ENCODE results near the gene LRMDA. TPM values are rescaled to one million over a fixed set of nuclear protein-coding genes. Genes with fewer than 3 reads are reported as not detected.

LRMDA gene
- total and polyA plus RNA-seq, 2 of the 13 experiments (the other 11 are each of a cell fraction or from before 2014, with no cell fraction given): 13.4 to 22.0 TPM

DNA sequence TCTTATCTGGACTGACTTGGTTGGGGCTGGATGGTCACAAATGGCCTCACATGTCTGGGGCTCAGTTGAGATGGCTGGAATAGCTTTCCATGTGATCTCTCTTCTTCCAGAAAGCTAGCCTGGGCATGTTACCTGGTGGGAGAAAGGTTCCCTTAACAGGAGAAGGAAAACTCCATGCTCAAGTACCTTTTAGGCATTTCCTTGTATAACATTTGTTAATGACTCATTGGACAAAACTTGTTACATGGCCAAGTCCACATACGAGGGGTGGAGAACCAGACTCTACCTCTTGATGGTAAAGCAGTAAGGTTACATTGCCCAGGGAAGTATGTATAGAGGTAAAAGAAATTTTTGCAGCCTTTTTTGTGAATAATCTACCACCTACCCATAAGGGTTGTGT lies 826.4 kb downstream of the LRMDA start:
- ChIA-PET POLR2A (no interaction called here), CTCF (ENCODE audit: low intra/inter-chr PET ratio, low total read pairs) (no interaction called here)
- H3K4me2 ChIP-seq (ENCODE audit: low read depth, low read length): no peak overlapping the region
- no peak overlapping the region for H3K9ac ChIP-seq (ENCODE audit: insufficient read depth, low read depth, low read length)
- in situ Hi-C loops (cut with HindIII; ENCODE audit: extremely low pct_ligation_motif_present, low pct_unique_long_range_greater_than_20kb): no loop called here
- intact Hi-C loops (cut with micrococcal nuclease; ENCODE audit: unreplicated experiment): no loop called here
- H3K27ac ChIP-seq (ENCODE audit: extremely low read length, insufficient read depth, low read length): no peak overlapping the region
- H3K27me3 ChIP-seq (ENCODE audit: control insufficient read depth in 1 of 2, insufficient read depth in 2 of 2, low read length in 2 of 2): no peaks in the 10 kb centered on the region
- H4K20me1 ChIP-seq (ENCODE audit: insufficient read depth, low read length): no peaks in the 10 kb centered on the region
- no peak overlapping the region for H2AFZ ChIP-seq (ENCODE audit: low read length)
- TF ChIP-seq, protein P1, sequence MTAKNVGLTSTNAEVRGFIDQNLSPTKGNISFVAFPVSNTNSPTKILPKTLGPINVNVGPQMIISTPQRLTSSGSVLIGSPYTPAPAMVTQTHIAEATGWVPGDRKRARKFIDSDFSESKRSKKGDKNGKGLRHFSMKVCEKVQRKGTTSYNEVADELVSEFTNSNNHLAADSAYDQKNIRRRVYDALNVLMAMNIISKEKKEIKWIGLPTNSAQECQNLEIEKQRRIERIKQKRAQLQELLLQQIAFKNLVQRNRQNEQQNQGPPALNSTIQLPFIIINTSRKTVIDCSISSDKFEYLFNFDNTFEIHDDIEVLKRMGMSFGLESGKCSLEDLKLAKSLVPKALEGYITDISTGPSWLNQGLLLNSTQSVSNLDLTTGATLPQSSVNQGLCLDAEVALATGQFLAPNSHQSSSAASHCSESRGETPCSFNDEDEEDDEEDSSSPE (CRISPR knock-in tag; IDR thresholded peaks at IDR 0.05): no peak
- TF ChIP-seq, protein P2, sequence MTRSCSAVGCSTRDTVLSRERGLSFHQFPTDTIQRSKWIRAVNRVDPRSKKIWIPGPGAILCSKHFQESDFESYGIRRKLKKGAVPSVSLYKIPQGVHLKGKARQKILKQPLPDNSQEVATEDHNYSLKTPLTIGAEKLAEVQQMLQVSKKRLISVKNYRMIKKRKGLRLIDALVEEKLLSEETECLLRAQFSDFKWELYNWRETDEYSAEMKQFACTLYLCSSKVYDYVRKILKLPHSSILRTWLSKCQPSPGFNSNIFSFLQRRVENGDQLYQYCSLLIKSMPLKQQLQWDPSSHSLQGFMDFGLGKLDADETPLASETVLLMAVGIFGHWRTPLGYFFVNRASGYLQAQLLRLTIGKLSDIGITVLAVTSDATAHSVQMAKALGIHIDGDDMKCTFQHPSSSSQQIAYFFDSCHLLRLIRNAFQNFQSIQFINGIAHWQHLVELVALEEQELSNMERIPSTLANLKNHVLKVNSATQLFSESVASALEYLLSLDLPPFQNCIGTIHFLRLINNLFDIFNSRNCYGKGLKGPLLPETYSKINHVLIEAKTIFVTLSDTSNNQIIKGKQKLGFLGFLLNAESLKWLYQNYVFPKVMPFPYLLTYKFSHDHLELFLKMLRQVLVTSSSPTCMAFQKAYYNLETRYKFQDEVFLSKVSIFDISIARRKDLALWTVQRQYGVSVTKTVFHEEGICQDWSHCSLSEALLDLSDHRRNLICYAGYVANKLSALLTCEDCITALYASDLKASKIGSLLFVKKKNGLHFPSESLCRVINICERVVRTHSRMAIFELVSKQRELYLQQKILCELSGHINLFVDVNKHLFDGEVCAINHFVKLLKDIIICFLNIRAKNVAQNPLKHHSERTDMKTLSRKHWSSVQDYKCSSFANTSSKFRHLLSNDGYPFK (CRISPR knock-in tag; IDR thresholded peaks at IDR 0.05; ENCODE audit: borderline replicate concordance): no peak
- TF ChIP-seq BHLHE40 (IDR thresholded peaks at IDR 0.05; ENCODE audit: low read length): no peak
- TF ChIP-seq HNRNPUL1 (IDR thresholded peaks at IDR 0.05; ENCODE audit: low read depth, low read length): no peak
- H3K36me3 ChIP-seq (replicated peaks in 1 of 2; ENCODE audit: control insufficient read depth in 1 of 2, insufficient read depth in 2 of 2, low read length in 2 of 2): no peaks in the 10 kb centered on the region
- ATAC-seq (no peak), FAIRE-seq (no peak), DNase-seq (ENCODE audit: low spot score) (no peak)
- no TSS peak for BruUV-seq (replicated peaks)
- H3K79me2 ChIP-seq (ENCODE audit: insufficient read depth, low read length): no peaks in the 10 kb centered on the region
- peaks cover 13% of the 10 kb centered on the region for H3K9me3 ChIP-seq (ENCODE audit: low read length)
- WGBS (ENCODE audit: low lambda C conversion rate): 100% methylated on average over 1 of the region's 1 CpG
- no peak overlapping the region for H3K4me3 ChIP-seq (replicated peaks in 1 of 3; ENCODE audit: insufficient read depth in 1 of 3, low read depth in 2 of 3, low read length in 3 of 3)
- H3K4me1 ChIP-seq (ENCODE audit: insufficient read depth, low read length): no peaks in the 10 kb centered on the region

Data from HepG2 (cell line).